ENCODE results near the gene PI4KA. TPM values are rescaled to one million over a fixed set of nuclear protein-coding genes. Genes with fewer than 3 reads are reported as not detected.
"Not testable (repeated sequence)": the region's sequence is repeated elsewhere in the genome, so short reads cannot be mapped to it uniquely, and the experiment has no call there.

PI4KA gene
- total RNA-seq, 1 experiment from 2014 or later = 65.8 TPM

- no peak overlapping the region for H2BK15ac ChIP-seq (ENCODE audit: low read depth, low read length)
Measured at GRCh38 chr22:20829491-20830134, 29.0 kb downstream of the PI4KA start.

DNA sequence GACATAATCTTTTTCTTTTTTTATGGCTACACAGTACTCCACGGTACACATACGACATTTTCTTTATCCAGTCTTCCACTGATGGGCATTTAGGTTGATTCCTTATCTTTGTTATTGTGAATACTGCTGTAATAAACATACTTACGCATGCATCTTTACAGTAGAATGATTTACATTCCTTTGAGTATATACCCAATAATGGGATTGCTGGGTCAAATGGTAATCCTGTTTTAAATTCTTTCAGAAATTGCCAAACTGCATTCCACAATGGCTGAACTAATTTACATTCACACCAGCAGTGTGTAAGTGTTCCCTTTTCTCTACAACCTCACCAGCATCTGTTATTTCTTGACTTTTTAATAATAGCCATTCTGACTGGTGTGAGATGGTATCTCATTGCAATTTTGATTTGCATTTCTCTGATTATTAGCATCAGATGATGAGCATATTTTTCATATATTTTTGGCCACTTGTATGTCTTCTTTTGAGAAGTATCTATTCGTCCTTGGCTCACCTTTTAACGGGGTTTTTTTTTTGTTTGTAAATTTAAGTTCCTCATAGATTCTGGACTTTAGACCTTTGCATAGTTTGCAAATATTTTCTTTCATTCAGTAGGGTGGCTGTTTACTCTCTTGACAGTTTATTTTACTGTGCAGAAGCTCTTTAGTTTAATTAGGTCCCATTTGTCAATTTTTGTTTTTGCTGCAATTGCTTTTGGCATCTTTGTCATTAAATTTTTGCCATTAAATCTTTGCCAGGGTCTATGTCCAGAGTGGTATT lies 32.0 kb downstream of the PI4KA start:
- H3K9ac ChIP-seq (ENCODE audit: extremely low read depth, insufficient read length, low read length); H3K4ac ChIP-seq (ENCODE audit: low read depth, low read length); H2BK12ac ChIP-seq (ENCODE audit: insufficient read length, low read depth, low read length); DNase-seq; H3K9me3 ChIP-seq (ENCODE audit: control insufficient read depth, low read depth, low read length); H3K27me3 ChIP-seq (ENCODE audit: insufficient read depth, low read length); H2AFZ ChIP-seq (ENCODE audit: low read length); H2BK15ac ChIP-seq (ENCODE audit: low read depth, low read length); H2BK120ac ChIP-seq (ENCODE audit: low read depth, low read length, poor library complexity, severe bottlenecking); H3T11ph ChIP-seq (ENCODE audit: low read length); H3K4me1 ChIP-seq (ENCODE audit: insufficient read depth, low read length); H3K23ac ChIP-seq (ENCODE audit: insufficient read length, low read depth, low read length); H3K23me2 ChIP-seq (ENCODE audit: insufficient read length, low read depth, low read length, poor library complexity, severe bottlenecking); H3K79me1 ChIP-seq (ENCODE audit: insufficient read depth, low read depth, low read length, poor library complexity, severe bottlenecking); H3K56ac ChIP-seq (ENCODE audit: insufficient read length, low read depth, low read length); H2BK5ac ChIP-seq (ENCODE audit: insufficient read length, low read length); H3K9me3 Mint-ChIP-seq; H4K20me1 ChIP-seq (ENCODE audit: control insufficient read depth, insufficient read depth, insufficient read length); H2BK20ac ChIP-seq (ENCODE audit: low read depth, low read length, poor library complexity, severe bottlenecking); H3K27ac ChIP-seq (ENCODE audit: insufficient read length, low read depth, low read length); H4K8ac ChIP-seq (replicated peaks; ENCODE audit: insufficient read length, low read depth, low read length); H3K79me2 ChIP-seq (ENCODE audit: insufficient read depth, low read length); H4K91ac ChIP-seq (ENCODE audit: insufficient read length, low read depth, low read length); H4K5ac ChIP-seq (ENCODE audit: insufficient read length, low read depth, low read length); H2AK5ac ChIP-seq (ENCODE audit: insufficient read length, low read length); H3K4me3 Mint-ChIP-seq; H3K14ac ChIP-seq (ENCODE audit: insufficient read depth, low read length); H3K27me3 Mint-ChIP-seq (ENCODE audit: low read depth); H3K18ac ChIP-seq (ENCODE audit: insufficient read length, low read depth, low read length); H3K4me2 ChIP-seq (ENCODE audit: insufficient read depth, insufficient read length, low read length): not testable (repeated sequence)
- Mint-ChIP-seq H3K4me1 (peaks cover 9 to 11% of the 10 kb centered on the region in 2 experiments), H3K27ac (peak overlapping the region in 1 of 3 experiments; percentile 3; a peak in 1 of 7 replicates), H3K36me3 (ENCODE audit: insufficient read depth in 1 of 3, low read depth in 3 of 3) (peaks cover 0 to 48% (median 4%) of the 10 kb centered on the region in 3 experiments; a peak in 2 of 7 replicates)
- no CpG with 5 or more reads among the region's 5 CpGs for WGBS (ENCODE audit: extremely low coverage, insufficient read length, low lambda C conversion rate)

More at GRCh38 chr22:20829491-20830134, 29.0 kb downstream of the PI4KA start:
- H3K4me3 Mint-ChIP-seq = no peak overlapping the region
- WGBS (ENCODE audit: extremely low coverage, insufficient read length, low lambda C conversion rate) = no CpG with 5 or more reads among the region's 3 CpGs
- no peak overlapping the region for H3K18ac ChIP-seq (ENCODE audit: insufficient read length, low read depth, low read length)
- no peaks in the 10 kb centered on the region for H3K27me3 Mint-ChIP-seq (ENCODE audit: low read depth)
- no peaks in the 10 kb centered on the region for H3K23me2 ChIP-seq (ENCODE audit: insufficient read length, low read depth, low read length, poor library complexity, severe bottlenecking)
- no peaks in the 10 kb centered on the region for H3K9me3 ChIP-seq (ENCODE audit: control insufficient read depth, low read depth, low read length)
- no peaks in the 10 kb centered on the region for H3K79me1 ChIP-seq (ENCODE audit: insufficient read depth, low read depth, low read length, poor library complexity, severe bottlenecking)
- no peak overlapping the region for H4K8ac ChIP-seq (replicated peaks; ENCODE audit: insufficient read length, low read depth, low read length)
- no peaks in the 10 kb centered on the region for H3K9me3 Mint-ChIP-seq
- no peaks in the 10 kb centered on the region for H3K27me3 ChIP-seq (ENCODE audit: insufficient read depth, low read length)
- no peak overlapping the region for H4K91ac ChIP-seq (ENCODE audit: insufficient read length, low read depth, low read length)
- peaks cover 9 to 11% of the 10 kb centered on the region in 2 experiments for H3K4me1 Mint-ChIP-seq
- H3K79me2 ChIP-seq (ENCODE audit: insufficient read depth, low read length) = no peaks in the 10 kb centered on the region
- H3K27ac Mint-ChIP-seq = no peak overlapping the region
- no peak overlapping the region for H2AFZ ChIP-seq (ENCODE audit: low read length)
- H3K4ac ChIP-seq (ENCODE audit: low read depth, low read length) = no peak overlapping the region
- no peak overlapping the region for H3T11ph ChIP-seq (ENCODE audit: low read length)
- DNase-seq = no peak
- H2BK120ac ChIP-seq (ENCODE audit: low read depth, low read length, poor library complexity, severe bottlenecking) = no peak overlapping the region
- no peak overlapping the region for H2AK5ac ChIP-seq (ENCODE audit: insufficient read length, low read length)
- H4K20me1 ChIP-seq (ENCODE audit: control insufficient read depth, insufficient read depth, insufficient read length) = no peaks in the 10 kb centered on the region
- no peak overlapping the region for H3K9ac ChIP-seq (ENCODE audit: extremely low read depth, insufficient read length, low read length)
- H3K36me3 Mint-ChIP-seq (ENCODE audit: insufficient read depth in 1 of 3, low read depth in 3 of 3) = peaks cover 0 to 64% (median 8%) of the 10 kb centered on the region in 3 experiments; a peak in 5 of 7 replicates
- no peak overlapping the region for H3K23ac ChIP-seq (ENCODE audit: insufficient read length, low read depth, low read length)
- TF ChIP-seq CTCF (conservative IDR thresholded peaks at IDR 0.05) = no peak
- H2BK12ac ChIP-seq (ENCODE audit: insufficient read length, low read depth, low read length) = no peak overlapping the region
- H3K4me2 ChIP-seq (ENCODE audit: insufficient read depth, insufficient read length, low read length) = no peak overlapping the region
- no peaks in the 10 kb centered on the region for H3K4me1 ChIP-seq (ENCODE audit: insufficient read depth, low read length)
- no peak overlapping the region for H3K14ac ChIP-seq (ENCODE audit: insufficient read depth, low read length)
- H3K56ac ChIP-seq (ENCODE audit: insufficient read length, low read depth, low read length) = no peak overlapping the region
- H2BK20ac ChIP-seq (ENCODE audit: low read depth, low read length, poor library complexity, severe bottlenecking) = no peak overlapping the region
- no peak overlapping the region for H3K27ac ChIP-seq (ENCODE audit: insufficient read length, low read depth, low read length)
- H2BK5ac ChIP-seq (ENCODE audit: insufficient read length, low read length) = no peak overlapping the region
- H4K5ac ChIP-seq (ENCODE audit: insufficient read length, low read depth, low read length) = no peak overlapping the region
